Spleen (tissue), 11 donors: ENCODE measurements around the gene DENND1A. TPM values are rescaled to one million over a fixed set of nuclear protein-coding genes. Genes with fewer than 3 reads are reported as not detected.

ENCODE experiments used
- DNase-seq: peaks from one replicate; pipeline ENCODE4 v3.0.0-alpha.2; 2020
- H3K27ac ChIP-seq, 8 donors: fragments of 200-600 bp; sonication (generic) in 7 of 8; 1 replicate in 4 of 8; 2 replicates in 4 of 8; pipeline versions ENCODE4 v1.5.0 to v1.8.0; 2016 to 2021; ENCODE audit warnings: inconsistent platforms in 4 of 8, mild to moderate bottlenecking in 4 of 8, moderate library complexity in 1 of 8
- H3K27me3 ChIP-seq, 7 donors: fragments of 200-600 bp; sonication (generic) in 6 of 7; replicated peaks in 1 of 7; 1 replicate in 4 of 7; 2 replicates in 3 of 7; pipeline versions ENCODE4 v1.5.0 to v1.8.0; 2016 to 2021; ENCODE audit warnings: inconsistent platforms in 3 of 7, mild to moderate bottlenecking in 1 of 7
- H3K36me3 ChIP-seq, 6 donors: fragments of 200-600 bp; sonication (generic) in 5 of 6; 1 replicate in 4 of 6; 2 replicates in 2 of 6; pipeline versions ENCODE4 v1.5.0 to v1.8.0; 2016 to 2021; ENCODE audit warnings: inconsistent platforms in 2 of 6
- H3K4me1 ChIP-seq, 6 donors: fragments of 200-600 bp; sonication (generic) in 5 of 6; 1 replicate in 3 of 6; 2 replicates in 3 of 6; pipeline versions ENCODE4 v1.5.0 to v1.8.0; 2016 to 2021; ENCODE audit warnings: inconsistent platforms in 3 of 6
- H3K4me3 ChIP-seq, 8 donors: fragments of 200-600 bp; sonication (generic) in 7 of 8; 1 replicate in 4 of 8; 2 replicates in 4 of 8; pipeline versions ENCODE4 v1.5.0 to v1.8.0; 2016 to 2021; ENCODE audit warnings: inconsistent platforms in 4 of 8, mild to moderate bottlenecking in 4 of 8, moderate library complexity in 2 of 8
- H3K9me3 ChIP-seq, 8 donors: fragments of 200-600 bp; sonication (generic) in 7 of 8; 1 replicate in 4 of 8; 2 replicates in 4 of 8; pipeline versions ENCODE4 v1.5.0 to v1.8.0; 2016 to 2021; ENCODE audit warnings: inconsistent platforms in 4 of 8
- CTCF ChIP-seq, 11 experiments: fragments of 200-600 bp in 7 of 11; fragments of 450-650 bp in 4 of 11; sonication (generic) in 4 of 11; IDR thresholded peaks in 8 of 11; conservative IDR thresholded peaks in 3 of 11; 1 replicate in 7 of 11; 2 replicates in 4 of 11; pipeline versions ENCODE4 v1.4.0 to v1.8.0; 2016 to 2021; ENCODE audit warnings: antibody characterized with exemption in 11 of 11, inconsistent platforms in 4 of 11, mild to moderate bottlenecking in 1 of 11
- POLR2A ChIP-seq, 3 donors: fragments of 450-650 bp; IDR thresholded peaks; one replicate each; pipeline ENCODE4 v1.5.1; 2017; ENCODE audit warnings: antibody characterized with exemption in 3 of 3, mild to moderate bottlenecking in 1 of 3
- POLR2AphosphoS5 ChIP-seq, 3 donors: sonication (generic); formaldehyde crosslinking; IDR thresholded peaks; one replicate each; pipeline ENCODE4 v1.5.1; 2017; ENCODE audit warnings: antibody characterized with exemption in 3 of 3
- WGBS, 5 donors: extraction: QIAGEN DNeasy Blood & Tissue Kit in 3 of 5; methylation state at CpG; one replicate each; pipeline versions ENCODE4 v1.1.5 to v1.1.7; 2013 to 2018; 5-methylcytosine and 5-hydroxymethylcytosine counted together
- intact Hi-C: fragments of 100-400 bp; cut with DNase I; formaldehyde crosslinking; loops from one replicate; pipeline ENCODE4 v1.15.0; 2023; ENCODE audit warnings: low total_unique reads
- polyA plus RNA-seq, 3 donors: library from polyadenylated mRNA; stranded (reverse); fragments of 200-250 nt; gene quantifications; one replicate each; pipeline ENCODE4 v1.2.1, GENCODE V29; 2013
- total RNA-seq, 7 donors: library from RNA; depleted of rRNA in 3 of 7; stranded (reverse); fragments of >200 nt in 3 of 7; fragmentation: NEBNext Ultra II Directional in 4 of 7; extraction: Animal tissue kit (Norgen Biotek cat#: 25700) in 4 of 7; gene quantifications; one replicate each; pipeline versions ENCODE4 v1.1.0 to v1.2.1, GENCODE V29; 2016 to 2021
- donor health status: healthy with polysubstance abuse.
- donor health status: DM: no; HTN: no; CAD: no; lungs with moderate emphysema.
- donor health status: DM: no; HTN: no; CAD: no.
- donor health status: Bipolar disorder and iron deficiency.
- donor health status: healthy.
- donor health status: DM: no; HTN: no; CAD: no.
- donor health status: DM: yes; HTN: yes; CAD: no.

The DENND1A gene
- total and polyA plus RNA-seq, 10 donors = 5.4 to 59.3 (median 48.8) TPM

GRCh38 chr9:123343443-123344191 is 586.3 kb downstream of the DENND1A start:
- Histone ChIP-seq H3K4me3 (no peak overlapping the region), H3K9me3 (no peaks in the 10 kb centered on the region), H3K27ac (peak overlapping the region; percentile 51 to 92 (median 73)), H3K27me3 (peaks cover 0 to 4% (median 0%) of the 10 kb centered on the region in 7 donors), H3K4me1 (peaks cover 15 to 74% (median 54%) of the 10 kb centered on the region in 6 donors), H3K36me3 (no peaks in the 10 kb centered on the region)
- intact Hi-C loops = loop anchor here (10.0 kb wide), 1 partner anchor 239 kb away; no protein-coding TSS in a partner anchor
- no peak for DNase-seq
- no peak for TF ChIP-seq CTCF (IDR thresholded peaks at IDR 0.05 in 8 of 11, conservative IDR thresholded peaks at IDR 0.05 in 3 of 11)
- TF ChIP-seq POLR2A (IDR thresholded peaks at IDR 0.05) = no peak
- TF ChIP-seq POLR2AphosphoS5 (IDR thresholded peaks at IDR 0.05) = no peak
- 34 to 64% (median 55%) methylated on average over 9 to 13 of the region's 13 CpGs for WGBS, 5 donors

DNA sequence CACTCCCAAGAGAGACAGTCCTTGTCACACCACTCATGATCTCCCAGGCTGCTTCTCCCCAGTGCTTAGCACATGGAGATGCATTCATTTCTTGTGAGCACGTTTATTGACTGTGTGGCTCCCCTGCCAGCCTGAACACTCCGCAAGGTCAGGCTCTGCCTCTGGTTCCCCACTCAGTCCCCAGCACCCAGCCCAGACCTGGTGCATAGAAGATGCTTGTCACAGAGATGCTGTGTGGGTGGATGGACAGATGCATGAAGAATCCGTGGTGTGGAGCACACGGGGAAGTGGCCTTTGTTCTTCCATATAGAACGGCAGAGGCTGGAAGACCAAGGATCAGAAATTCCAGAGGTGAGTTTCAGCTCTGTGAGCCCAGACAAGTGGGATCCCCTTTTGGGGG is 587.7 kb downstream of the DENND1A start:
- H3K4me1 ChIP-seq = peaks cover 18 to 88% (median 62%) of the 10 kb centered on the region in 6 donors
- peak overlapping the region; percentile 51 to 92 (median 73) for H3K27ac ChIP-seq
- TF ChIP-seq POLR2A (IDR thresholded peaks at IDR 0.05) (no peak), POLR2AphosphoS5 (IDR thresholded peaks at IDR 0.05) (no peak), CTCF (IDR thresholded peaks at IDR 0.05 in 8 of 11, conservative IDR thresholded peaks at IDR 0.05 in 3 of 11) (no peak)
- H3K36me3 ChIP-seq = no peaks in the 10 kb centered on the region
- intact Hi-C loops = loop anchor here (10.0 kb wide), 1 partner anchor 237 kb away; no protein-coding TSS in a partner anchor
- 76 to 90% (median 82%) methylated on average over 5 of the region's 5 CpGs for WGBS, 5 donors
- H3K9me3 ChIP-seq = no peaks in the 10 kb centered on the region
- no peak overlapping the region for H3K4me3 ChIP-seq
- no peak for DNase-seq
- no peaks in the 10 kb centered on the region for H3K27me3 ChIP-seq

- H3K4me3 ChIP-seq = no peak overlapping the region
- peaks cover 18 to 92% (median 63%) of the 10 kb centered on the region in 6 donors for H3K4me1 ChIP-seq
- peak overlapping the region in 5 of 8 donors; percentile 72 to 92 (median 84) for H3K27ac ChIP-seq
- no peaks in the 10 kb centered on the region for H3K9me3 ChIP-seq
- intact Hi-C loops = loop anchor here (10.0 kb wide), 1 partner anchor 237 kb away; no protein-coding TSS in a partner anchor
- H3K36me3 ChIP-seq = no peaks in the 10 kb centered on the region
- H3K27me3 ChIP-seq = no peaks in the 10 kb centered on the region
- no peak for TF ChIP-seq POLR2A (IDR thresholded peaks at IDR 0.05)
- 84 to 89% (median 85%) methylated on average over 6 of the region's 6 CpGs for WGBS, 5 donors
- no peak for DNase-seq
Observed at GRCh38 chr9:123341816-123342215, 588.1 kb downstream of the DENND1A start.

- peak overlapping the region; percentile 11 to 64 (median 28) for H3K4me3 ChIP-seq
- intact Hi-C loops = loop anchor here (10.0 kb wide), 1 partner anchor 235 kb away; no protein-coding TSS in a partner anchor
- no peaks in the 10 kb centered on the region for H3K27me3 ChIP-seq
- H3K4me1 ChIP-seq = peaks cover 23 to 100% (median 78%) of the 10 kb centered on the region in 6 donors
- TF ChIP-seq POLR2AphosphoS5 (IDR thresholded peaks at IDR 0.05) = peak in 2 of 3 donors; percentile 50 to 53
- TF ChIP-seq POLR2A (IDR thresholded peaks at IDR 0.05) = no peak
- 23 to 34% (median 29%) methylated on average over 23 to 32 of the region's 32 CpGs for WGBS, 5 donors
- H3K36me3 ChIP-seq = no peaks in the 10 kb centered on the region
- no peaks in the 10 kb centered on the region for H3K9me3 ChIP-seq
- H3K27ac ChIP-seq = peak overlapping the region; percentile 72 to 92 (median 84)
- DNase-seq = peak; percentile 88
Observed at GRCh38 chr9:123339666-123340510, 590.0 kb downstream of the DENND1A start.
